Left cardiac atrium (tissue), 4 donors: ENCODE results near the gene C3orf20. TPM values are rescaled to one million over a fixed set of nuclear protein-coding genes. Genes with fewer than 3 reads are reported as not detected.
"Not testable (repeated sequence)": the region's sequence is repeated elsewhere in the genome, so short reads cannot be mapped to it uniquely, and the experiment has no call there.

Experiments used
- ATAC-seq, 2 donors: fragments of 200-7000 bp; cut with Tn5 transposase; one replicate each; pipeline ENCODE4 v1.9.1; 2020; ENCODE audit warnings: mild to moderate bottlenecking in 2 of 2, moderate library complexity in 2 of 2
- DNase-seq: peaks from one replicate; pipeline ENCODE4 v3.0.0-alpha.2; 2020
- intact Hi-C, 2 donors: fragments of 100-400 bp; cut with DNase I; formaldehyde crosslinking; loops; one replicate each; pipeline versions ENCODE4 v1.14.1 to v1.15.1; 2022 to 2023
- total RNA-seq, 2 donors: library from RNA; stranded (reverse); fragmentation: NEBNext Ultra II Directional; extraction: Animal tissue kit (Norgen Biotek cat#: 25700); gene quantifications; one replicate each; pipeline ENCODE4 v1.2.1, GENCODE V29; 2021
- donor health status: DM: no; HTN: yes; CAD: no.
- donor health status: DM: no; HTN: yes; CAD: no; lungs with severe emphysema.
- donor health status: DM: yes; HTN: yes; CAD: no.
- donor health status: Dilated cardiomyopathy.

The C3orf20 gene
- total RNA-seq, 2 donors from 2014 or later = 0.10 TPM; not detected in 1

DNA sequence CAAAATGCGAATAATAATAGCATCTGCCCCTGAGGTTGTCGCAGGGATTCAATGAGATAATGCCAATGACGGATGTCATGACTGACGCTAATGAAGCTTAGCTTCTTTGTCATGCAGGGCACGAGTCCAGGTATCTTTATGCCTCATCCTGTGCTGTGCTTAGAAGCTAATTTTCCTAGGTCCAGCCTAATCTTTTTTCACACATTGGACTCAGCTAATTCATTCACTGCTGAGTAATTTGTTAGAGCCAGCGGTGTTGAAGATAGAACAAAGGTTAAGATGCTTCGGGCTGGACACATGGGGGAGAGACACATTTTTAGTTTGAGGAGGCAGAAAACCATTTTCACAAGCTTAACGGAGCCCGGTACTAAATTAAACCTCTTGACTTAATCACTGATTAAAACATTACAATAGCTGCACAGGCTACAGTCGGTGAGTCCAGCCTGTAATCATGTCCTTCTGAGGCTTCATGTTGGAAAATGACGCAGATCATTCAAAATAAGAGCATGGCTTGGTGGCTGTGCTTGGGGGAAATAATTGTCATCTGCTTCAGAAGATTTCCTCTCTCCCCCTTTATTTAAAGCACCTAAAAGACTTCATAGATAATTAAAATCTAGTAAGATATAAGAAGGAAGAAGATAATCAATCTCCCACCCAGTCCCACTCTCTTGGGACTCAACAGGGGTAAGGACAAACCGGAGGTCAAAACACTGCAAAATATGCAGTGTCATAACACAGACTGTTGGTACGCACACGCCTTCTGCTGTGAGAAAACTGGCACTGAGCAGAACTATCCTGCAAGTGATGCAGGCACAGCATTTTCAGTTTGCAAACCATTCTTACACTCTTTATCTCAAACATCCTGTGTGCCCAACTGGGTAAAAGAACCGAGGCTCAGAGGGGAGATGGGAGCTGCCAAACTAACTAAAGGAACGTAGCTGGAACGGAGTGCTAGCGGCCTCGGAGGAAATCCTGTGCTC, 26.7 kb upstream of the C3orf20 start:
- ATAC-seq (peak in 1 of 2 donors; percentile 24), DNase-seq (no peak)
- intact Hi-C loops = no loop called here

DNA sequence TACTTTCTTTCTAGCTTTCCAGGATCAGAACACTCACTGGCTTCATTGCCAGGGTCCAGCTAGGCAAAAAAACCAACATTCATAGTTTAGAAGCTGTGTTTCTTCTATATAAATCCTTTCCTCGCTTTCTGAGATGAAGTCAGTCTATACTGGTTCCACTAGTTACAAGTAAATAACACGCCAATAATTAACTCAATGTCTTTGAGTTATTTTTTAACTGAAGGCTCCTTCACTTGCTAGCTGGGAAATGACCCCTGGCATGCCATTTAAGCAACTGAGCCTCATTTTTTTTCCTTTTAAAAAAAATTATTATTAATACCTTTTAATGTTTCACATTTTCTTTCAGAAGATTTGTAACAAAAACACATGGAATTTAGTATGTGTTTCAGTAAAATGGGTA, 25.5 kb upstream of the C3orf20 start:
- no peak for ATAC-seq
- DNase-seq = no peak
- intact Hi-C loops = no loop called here

DNA sequence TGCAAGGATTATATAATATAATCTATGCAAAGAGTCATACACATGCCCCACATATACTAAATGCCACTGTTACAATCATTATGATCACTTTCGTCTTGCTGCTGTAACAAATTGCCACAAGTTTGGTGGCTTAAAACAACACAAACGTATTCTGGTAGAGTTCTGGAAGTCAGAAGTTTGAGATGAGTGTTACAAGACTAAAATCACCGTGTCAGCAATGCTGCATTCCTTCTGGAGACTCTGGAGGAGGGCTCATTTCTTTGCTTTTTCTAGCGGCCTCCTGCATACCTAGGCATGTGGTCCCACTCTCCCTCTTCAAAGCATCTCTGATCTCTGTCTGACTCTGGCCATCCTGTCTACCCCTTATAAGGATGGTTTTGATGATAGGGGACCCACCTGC, 24.7 kb upstream of the C3orf20 start:
- no peak for ATAC-seq
- no peak for DNase-seq
- intact Hi-C loops = loop anchor here in 1 of 2 donors (10.0 kb wide), 1 partner anchor 445 kb away; the partner anchor contains the start of gene RBSN

GRCh38 chr3:14651440-14652251, 23.3 kb upstream of the C3orf20 start, which contains the start of gene CCDC174:
CCDC174 (plus strand) TSS chr3:14651762; CDS start chr3:14651837, 75 bp downstream.
- ATAC-seq (peak; percentile 98 to 99), DNase-seq (peak; percentile 93)
- intact Hi-C loops = loop anchor here in 1 of 2 donors (10.0 kb wide), 1 partner anchor 443 kb away; the partner anchor contains the start of gene RBSN

GRCh38 chr3:14652360-14652907, 22.5 kb upstream of the C3orf20 start:
- intact Hi-C loops = loop anchor here in 1 of 2 donors (10.0 kb wide), 1 partner anchor 442 kb away; the partner anchor contains the start of gene RBSN
- not testable (repeated sequence) for DNase-seq, ATAC-seq

DNA sequence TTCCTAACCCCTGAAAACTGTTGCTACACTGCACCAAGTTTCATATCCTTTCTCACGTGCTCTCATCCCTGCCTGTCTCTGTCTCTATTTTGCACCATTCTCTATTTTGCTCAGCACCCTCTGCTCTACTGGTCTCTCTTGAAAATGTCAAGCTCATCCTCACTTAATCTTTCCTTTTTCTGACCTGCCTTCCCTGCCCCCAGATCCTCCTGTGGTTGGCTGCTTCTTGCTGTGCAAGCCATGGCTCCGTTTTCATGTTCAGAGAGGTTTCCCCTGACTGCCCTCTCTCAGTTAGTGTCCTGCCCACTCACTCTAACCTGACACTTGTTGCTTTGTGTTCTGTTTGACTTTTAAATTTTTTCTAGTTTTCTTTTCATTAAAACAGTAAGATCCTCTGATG, 17.4 kb upstream of the C3orf20 start:
- intact Hi-C loops = loop anchor here in 1 of 2 donors (10.0 kb wide), 1 partner anchor 437 kb away; the partner anchor contains the start of gene RBSN
- DNase-seq (no peak), ATAC-seq (no peak)

- intact Hi-C loops = loop anchor here in 1 of 2 donors (10.0 kb wide), 1 partner anchor 436 kb away; the partner anchor contains the start of gene RBSN
- DNase-seq = no peak
Measured at GRCh38 chr3:14658978-14659377, 16.0 kb upstream of the C3orf20 start.

DNA sequence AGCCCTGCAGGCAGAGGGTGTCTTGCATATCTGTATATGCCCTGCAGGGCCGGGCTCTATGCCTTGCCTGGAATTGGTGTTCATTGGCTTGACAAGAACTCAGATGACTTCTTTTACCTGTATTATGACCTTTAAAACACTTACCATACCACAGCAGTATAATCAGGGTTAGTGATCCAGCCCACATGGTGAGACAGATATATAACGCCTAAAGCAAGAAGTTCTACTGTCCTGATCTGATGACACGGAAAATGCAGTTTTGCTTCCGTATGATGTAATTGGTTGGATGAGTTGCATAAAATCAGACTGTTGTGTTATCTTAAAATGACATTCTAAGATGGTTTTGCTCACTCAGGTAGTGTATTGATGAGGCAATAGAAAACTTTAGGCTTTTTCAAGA, 14.0 kb upstream of the C3orf20 start:
- no peak for ATAC-seq
- intact Hi-C loops = no loop called here
- DNase-seq = no peak

More at GRCh38 chr3:14658978-14659377, 16.0 kb upstream of the C3orf20 start:
- ATAC-seq = no peak

DNA sequence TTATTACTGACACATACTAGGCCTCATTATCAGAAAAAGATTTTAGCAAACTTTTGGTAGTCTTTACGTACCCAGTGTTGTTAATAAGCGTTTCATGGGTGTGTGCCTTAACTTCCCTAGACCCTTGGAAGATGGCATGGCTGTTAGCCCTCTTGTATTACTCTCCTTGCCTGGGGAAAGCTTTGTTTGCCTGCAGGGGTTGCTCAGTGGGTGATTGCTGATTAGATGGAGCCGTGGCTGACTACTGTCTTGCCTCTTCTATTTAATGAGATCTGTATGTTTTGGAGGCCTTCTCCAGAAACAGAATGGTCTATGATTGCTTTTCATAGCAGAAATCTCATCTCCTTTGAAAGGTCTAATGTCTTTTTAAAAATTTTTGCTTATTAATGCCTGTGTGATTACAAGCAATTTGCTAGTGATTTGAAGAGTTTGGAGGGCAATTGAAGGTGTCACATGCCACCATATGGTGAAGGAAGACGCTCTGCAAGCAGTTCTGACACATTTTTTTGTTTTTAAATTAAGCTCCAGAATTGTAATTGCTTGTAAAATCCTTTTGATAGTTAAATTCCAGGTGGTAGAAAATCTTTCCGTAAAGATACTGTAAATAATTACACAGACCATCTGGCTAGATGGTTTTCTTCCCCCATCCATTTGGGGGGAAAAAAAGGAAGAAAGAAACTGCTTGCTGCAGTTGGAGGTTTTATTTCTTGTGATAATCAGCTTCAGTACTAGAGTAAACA, 11.4 kb upstream of the C3orf20 start:
- DNase-seq (no peak), ATAC-seq (no peak)
- intact Hi-C loops = no loop called here

DNA sequence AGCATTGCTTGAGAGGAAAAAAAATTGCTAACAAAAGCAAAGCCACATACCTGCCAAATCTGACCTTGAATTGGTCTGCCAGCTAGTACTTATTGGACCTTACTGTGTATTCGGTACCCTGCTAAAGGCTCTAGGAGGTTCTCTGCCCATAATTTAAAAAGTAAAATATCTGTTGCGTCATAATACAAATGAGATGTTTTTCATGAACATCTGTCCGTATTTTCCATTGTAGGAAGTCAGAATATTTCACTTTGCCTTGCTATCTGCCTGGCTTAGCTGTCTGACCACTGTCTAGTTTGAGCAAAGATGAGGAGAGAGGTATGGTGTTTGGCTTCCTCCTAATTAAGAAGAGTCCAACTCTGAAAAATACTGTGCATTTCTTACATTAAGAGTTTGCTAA, 10.8 kb upstream of the C3orf20 start:
- ATAC-seq (no peak), DNase-seq (no peak)
- intact Hi-C loops = no loop called here

DNA sequence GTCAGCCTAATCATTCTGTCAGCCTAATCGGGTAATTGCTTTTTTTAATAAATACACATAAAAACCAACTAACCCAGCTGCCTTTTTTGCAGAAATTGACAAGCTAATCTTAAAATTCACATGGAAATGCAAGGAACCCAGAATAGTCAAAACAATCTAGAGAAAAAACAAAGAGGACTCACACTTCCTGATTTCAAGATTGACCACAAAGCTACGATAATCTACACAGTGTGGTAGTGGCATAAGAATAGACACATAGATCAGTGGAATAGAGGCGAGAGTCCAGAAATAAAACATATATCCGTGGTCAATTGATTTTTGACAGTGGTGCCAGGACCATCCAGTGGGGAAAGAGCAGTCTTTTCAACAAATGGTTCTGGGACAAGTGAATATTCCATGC, 2.4 kb upstream of the C3orf20 start:
- ATAC-seq (no peak), DNase-seq (no peak)
- intact Hi-C loops = no loop called here

- intact Hi-C loops = loop anchor here (5.0 kb wide), 3 partner anchors 100 to 245 kb away; no protein-coding TSS in a partner anchor
- no peak for ATAC-seq
- DNase-seq = no peak
Measured at GRCh38 chr3:14676881-14677280, 1.9 kb downstream of the C3orf20 start.

GRCh38 chr3:14678015-14678503, 3.1 kb downstream of the C3orf20 start:
- no peak for DNase-seq
- no peak for ATAC-seq
- intact Hi-C loops = loop anchor here (5.0 kb wide), 3 partner anchors 99 to 244 kb away; no protein-coding TSS in a partner anchor

- intact Hi-C loops = no loop called here
Measured at GRCh38 chr3:14680115-14680514, 5.2 kb downstream of the C3orf20 start.

GRCh38 chr3:14680716-14681115, 5.8 kb downstream of the C3orf20 start:
- peak; percentile 82 for DNase-seq
- ATAC-seq = peak in 1 of 2 donors; percentile 47
- intact Hi-C loops = no loop called here

More at GRCh38 chr3:14680115-14680514, 5.2 kb downstream of the C3orf20 start:
- no peak for DNase-seq
- no peak for ATAC-seq

- intact Hi-C loops = no loop called here
- DNase-seq (no peak), ATAC-seq (no peak)
Measured at GRCh38 chr3:14684447-14684846, 9.5 kb downstream of the C3orf20 start.

DNA sequence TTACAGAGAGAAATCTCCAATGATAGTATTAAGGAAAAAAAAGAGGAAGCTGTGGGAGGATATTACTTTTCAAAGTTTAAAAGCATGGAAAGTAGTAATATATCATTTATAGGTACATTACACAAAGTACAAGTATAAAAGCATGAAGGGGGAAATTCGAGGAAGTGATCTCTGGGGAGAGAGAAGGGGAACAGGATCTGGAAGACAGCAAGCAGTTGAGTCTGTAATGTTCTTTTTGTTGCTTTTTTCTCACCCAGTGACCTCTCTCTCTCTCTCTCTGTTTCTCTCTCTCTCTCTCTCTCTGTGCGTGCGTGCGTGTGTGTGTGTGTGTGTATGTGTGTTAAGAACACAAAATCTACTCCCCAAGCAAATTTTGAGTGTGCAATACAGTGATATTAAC, 10.2 kb downstream of the C3orf20 start:
- intact Hi-C loops = no loop called here
- ATAC-seq = no peak
- no peak for DNase-seq

GRCh38 chr3:14687360-14687759, 12.4 kb downstream of the C3orf20 start:
- intact Hi-C loops = no loop called here
- no peak for ATAC-seq
- no peak for DNase-seq
